Measurements from ENCODE around the gene TPM2. TPM values are rescaled to one million over a fixed set of nuclear protein-coding genes. Genes with fewer than 3 reads are reported as not detected.
"Not testable (repeated sequence)": the region's sequence is repeated elsewhere in the genome, so short reads cannot be mapped to it uniquely, and the experiment has no call there.

Gene TPM2
- total and polyA plus RNA-seq, 7 donors: 49.9 to 8,131 (median 3,590) TPM

GRCh38 chr9:35643046-35643445 is 46.7 kb downstream of the TPM2 start:
- WGBS, 2 donors: 95 to 96% methylated on average over 12 of the region's 12 CpGs
- TF ChIP-seq, protein P1, sequence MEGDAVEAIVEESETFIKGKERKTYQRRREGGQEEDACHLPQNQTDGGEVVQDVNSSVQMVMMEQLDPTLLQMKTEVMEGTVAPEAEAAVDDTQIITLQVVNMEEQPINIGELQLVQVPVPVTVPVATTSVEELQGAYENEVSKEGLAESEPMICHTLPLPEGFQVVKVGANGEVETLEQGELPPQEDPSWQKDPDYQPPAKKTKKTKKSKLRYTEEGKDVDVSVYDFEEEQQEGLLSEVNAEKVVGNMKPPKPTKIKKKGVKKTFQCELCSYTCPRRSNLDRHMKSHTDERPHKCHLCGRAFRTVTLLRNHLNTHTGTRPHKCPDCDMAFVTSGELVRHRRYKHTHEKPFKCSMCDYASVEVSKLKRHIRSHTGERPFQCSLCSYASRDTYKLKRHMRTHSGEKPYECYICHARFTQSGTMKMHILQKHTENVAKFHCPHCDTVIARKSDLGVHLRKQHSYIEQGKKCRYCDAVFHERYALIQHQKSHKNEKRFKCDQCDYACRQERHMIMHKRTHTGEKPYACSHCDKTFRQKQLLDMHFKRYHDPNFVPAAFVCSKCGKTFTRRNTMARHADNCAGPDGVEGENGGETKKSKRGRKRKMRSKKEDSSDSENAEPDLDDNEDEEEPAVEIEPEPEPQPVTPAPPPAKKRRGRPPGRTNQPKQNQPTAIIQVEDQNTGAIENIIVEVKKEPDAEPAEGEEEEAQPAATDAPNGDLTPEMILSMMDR (IDR thresholded peaks at IDR 0.05): no peak
- TF ChIP-seq POLR2AphosphoS5 (IDR thresholded peaks at IDR 0.05): no peak
- TF ChIP-seq POLR2A (IDR thresholded peaks at IDR 0.05): no peak
- TF ChIP-seq EP300 (IDR thresholded peaks at IDR 0.05): no peak
- Histone ChIP-seq H3K4me1 (peaks cover 0 to 13% (median 11%) of the 10 kb centered on the region in 4 donors), H3K4me3 (no peak overlapping the region), H3K27me3 (no peaks in the 10 kb centered on the region), H3K27ac (no peak overlapping the region), H3K9me3 (no peaks in the 10 kb centered on the region), H3K36me3 (no peaks in the 10 kb centered on the region)
- no peak for DNase-seq
- intact Hi-C loops (cut with DNase I): loop anchor here (10.0 kb wide), 1 partner anchor 242 kb away; no protein-coding TSS in a partner anchor

DNA sequence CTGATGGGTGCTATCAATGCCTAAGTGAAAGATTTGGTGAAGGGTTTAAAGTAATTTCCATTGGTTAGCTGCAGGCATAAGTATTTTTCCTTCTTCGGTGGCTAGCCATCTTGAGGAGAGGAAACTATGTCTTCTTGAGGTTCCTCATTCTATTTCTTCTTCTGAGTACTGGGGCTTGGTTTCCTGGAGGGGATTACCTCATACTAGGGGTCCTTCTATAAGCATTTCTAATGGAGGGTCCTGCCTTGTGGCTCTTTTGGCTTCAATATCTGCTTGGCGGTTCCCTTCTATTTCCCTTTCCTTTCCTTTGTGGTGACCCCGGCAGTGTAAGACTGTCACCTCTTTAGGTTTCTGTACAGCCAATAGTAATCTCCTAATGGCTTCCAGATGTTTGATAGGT is 48.2 kb downstream of the TPM2 start:
- not testable (repeated sequence) for H3K9me3 ChIP-seq, DNase-seq, H3K27me3 ChIP-seq, H3K27ac ChIP-seq, H3K4me1 ChIP-seq, H3K4me3 ChIP-seq, H3K36me3 ChIP-seq
- 80 to 92% methylated on average over 3 of the region's 3 CpGs for WGBS, 2 donors
- intact Hi-C loops (cut with DNase I): loop anchor here (10.0 kb wide), 1 partner anchor 243 kb away; no protein-coding TSS in a partner anchor

- not testable (repeated sequence) for H3K36me3 ChIP-seq, H3K9me3 ChIP-seq, H3K27ac ChIP-seq, H3K4me1 ChIP-seq, H3K4me3 ChIP-seq, H3K27me3 ChIP-seq
- WGBS, 2 donors: 97 to 98% methylated on average over 15 of the region's 15 CpGs
- peak; percentile 52 for DNase-seq
- intact Hi-C loops (cut with DNase I): loop anchor here (10.0 kb wide), 1 partner anchor 244 kb away; no protein-coding TSS in a partner anchor
Measured at GRCh38 chr9:35640431-35640830, 49.3 kb downstream of the TPM2 start.

GRCh38 chr9:35639631-35640030 is 50.1 kb downstream of the TPM2 start:
- H3K4me3 ChIP-seq: no peak overlapping the region
- no peak overlapping the region for H3K27ac ChIP-seq
- DNase-seq: no peak
- TF ChIP-seq, protein P1 (IDR thresholded peaks at IDR 0.05): no peak
- TF ChIP-seq POLR2AphosphoS5 (IDR thresholded peaks at IDR 0.05): no peak
- no peak for TF ChIP-seq EP300 (IDR thresholded peaks at IDR 0.05)
- no peak for TF ChIP-seq POLR2A (IDR thresholded peaks at IDR 0.05)
- no peaks in the 10 kb centered on the region for H3K9me3 ChIP-seq
- H3K4me1 ChIP-seq: no peaks in the 10 kb centered on the region
- WGBS, 2 donors: 90 to 92% methylated on average over 1 of the region's 1 CpG
- intact Hi-C loops (cut with DNase I): loop anchor here (10.0 kb wide), 1 partner anchor 245 kb away; no protein-coding TSS in a partner anchor
- no peaks in the 10 kb centered on the region for H3K27me3 ChIP-seq
- no peaks in the 10 kb centered on the region for H3K36me3 ChIP-seq

DNA sequence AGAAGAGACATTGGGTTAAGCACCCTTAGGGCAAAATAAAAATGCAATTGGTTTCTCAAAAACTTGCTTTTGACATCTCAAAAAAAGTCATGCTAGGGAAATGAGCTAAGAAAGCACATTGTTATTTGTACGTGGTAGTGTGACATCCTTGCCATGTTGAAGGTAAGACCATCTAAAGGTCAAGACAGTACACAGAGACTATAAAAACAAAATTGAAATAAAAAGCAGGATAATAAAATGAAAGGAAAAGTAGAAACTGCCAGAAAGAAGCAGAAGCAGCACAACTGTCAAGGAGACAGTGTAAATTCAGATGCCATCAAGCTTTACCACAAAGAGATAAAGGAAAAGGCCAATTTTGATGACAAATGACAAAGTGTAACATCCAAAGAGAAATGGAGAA is 50.5 kb downstream of the TPM2 start:
- H3K36me3 ChIP-seq; H3K4me3 ChIP-seq; H3K9me3 ChIP-seq; H3K27me3 ChIP-seq; H3K27ac ChIP-seq; H3K4me1 ChIP-seq; intact Hi-C loops (cut with DNase I); DNase-seq: not testable (repeated sequence)
- WGBS, 2 donors: 45 to 64% methylated on average over 1 of the region's 1 CpG

GRCh38 chr9:35638751-35639150 is 51.0 kb downstream of the TPM2 start:
- H3K4me1 ChIP-seq; H3K4me3 ChIP-seq; H3K27ac ChIP-seq; H3K27me3 ChIP-seq; H3K36me3 ChIP-seq; H3K9me3 ChIP-seq; intact Hi-C loops (cut with DNase I): not testable (repeated sequence)
- peak; percentile 13 for DNase-seq
- WGBS, 2 donors: 50 to 81% methylated on average over 7 of the region's 8 CpGs

DNA sequence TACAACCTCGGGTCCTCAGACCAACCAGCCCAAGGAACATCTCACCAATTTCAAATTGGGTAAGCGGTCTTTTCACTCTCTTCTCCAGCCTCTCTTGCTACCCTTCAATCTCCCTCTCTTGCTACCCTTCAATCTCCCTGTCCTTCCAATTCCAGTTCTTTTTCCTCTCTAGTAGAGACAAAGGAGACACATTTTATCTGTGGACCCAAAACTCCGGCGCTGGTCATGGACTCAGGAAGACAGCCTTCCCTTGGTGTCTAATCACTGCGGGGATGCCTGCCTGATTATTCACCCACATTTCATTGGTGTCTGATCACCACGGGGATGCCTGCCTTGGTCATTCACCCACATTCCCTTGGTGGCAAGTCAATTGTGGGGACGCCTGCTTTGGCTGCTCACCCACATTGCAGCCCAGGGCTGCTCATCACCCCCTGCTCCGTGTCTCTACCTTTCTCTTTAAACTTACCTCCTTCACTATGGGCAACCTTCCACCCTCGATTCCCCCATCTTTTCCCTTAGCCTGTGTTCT is 52.2 kb downstream of the TPM2 start:
- 94 to 96% methylated on average over 9 of the region's 9 CpGs for WGBS, 2 donors
- H3K36me3 ChIP-seq; H3K9me3 ChIP-seq; H3K4me3 ChIP-seq; intact Hi-C loops (cut with DNase I); H3K27me3 ChIP-seq; H3K27ac ChIP-seq; H3K4me1 ChIP-seq: not testable (repeated sequence)
- peak; percentile 36 for DNase-seq

- DNase-seq; H3K4me1 ChIP-seq; H3K9me3 ChIP-seq; H3K4me3 ChIP-seq; H3K36me3 ChIP-seq; intact Hi-C loops (cut with DNase I); H3K27me3 ChIP-seq: not testable (repeated sequence)
- WGBS, 2 donors: 91 to 95% methylated on average over 6 of the region's 6 CpGs
- peak overlapping the region in 2 of 4 donors; percentile 7 to 22 for H3K27ac ChIP-seq
Measured at GRCh38 chr9:35636877-35637246, 52.9 kb downstream of the TPM2 start.

Measured in sigmoid colon (tissue), 7 donors.